Measurements from ENCODE around the gene TSEN54. TPM values are rescaled to one million over a fixed set of nuclear protein-coding genes. Genes with fewer than 3 reads are reported as not detected.

TSEN54 gene
- total and polyA plus RNA-seq, 9 donors: 11.3 to 35.0 (median 18.8) TPM

GRCh38 chr17:75521951-75522727 lies 5.8 kb downstream of the TSEN54 start:
- Histone ChIP-seq H3K4me1 (ENCODE audit: insufficient read depth) (peaks cover 5% of the 10 kb centered on the region), H3K9me3 (no peaks in the 10 kb centered on the region), H3K27me3 (no peaks in the 10 kb centered on the region), H3K27ac (no peak overlapping the region), H3K36me3 (no peaks in the 10 kb centered on the region), H3K4me3 (no peak overlapping the region)
- intact Hi-C loops (cut with DNase I): no loop called here
- no peak for DNase-seq
- TF ChIP-seq CTCF (IDR thresholded peaks at IDR 0.05): no peak
- TF ChIP-seq EP300 (IDR thresholded peaks at IDR 0.05): no peak
- TF ChIP-seq POLR2A (IDR thresholded peaks at IDR 0.05): no peak
- 87 to 92% (median 88%) methylated on average over 30 to 33 of the region's 33 CpGs for WGBS, 3 donors

GRCh38 chr17:75523647-75524046 lies 7.3 kb downstream of the TSEN54 start:
- 88 to 92% (median 89%) methylated on average over 7 of the region's 7 CpGs for WGBS, 3 donors
- no peak overlapping the region for H3K27ac ChIP-seq
- no peaks in the 10 kb centered on the region for H3K4me1 ChIP-seq (ENCODE audit: insufficient read depth)
- no peak overlapping the region for H3K4me3 ChIP-seq
- intact Hi-C loops (cut with DNase I): no loop called here
- DNase-seq: no peak
- no peaks in the 10 kb centered on the region for H3K27me3 ChIP-seq
- no peak for TF ChIP-seq EP300 (IDR thresholded peaks at IDR 0.05)
- no peak for TF ChIP-seq CTCF (IDR thresholded peaks at IDR 0.05)
- TF ChIP-seq POLR2A (IDR thresholded peaks at IDR 0.05): no peak
- no peaks in the 10 kb centered on the region for H3K9me3 ChIP-seq
- H3K36me3 ChIP-seq: no peaks in the 10 kb centered on the region

- Histone ChIP-seq H3K27ac (peak overlapping the region in 1 of 2 donors; percentile 71), H3K9me3 (no peaks in the 10 kb centered on the region), H3K36me3 (no peaks in the 10 kb centered on the region), H3K4me3 (peak overlapping the region; percentile 75), H3K4me1 (ENCODE audit: insufficient read depth) (no peaks in the 10 kb centered on the region), H3K27me3 (no peaks in the 10 kb centered on the region)
- 23 to 30% (median 24%) methylated on average over 21 to 24 of the region's 24 CpGs for WGBS, 3 donors
- intact Hi-C loops (cut with DNase I): no loop called here
- no peak for DNase-seq
- TF ChIP-seq EP300 (IDR thresholded peaks at IDR 0.05): no peak
- no peak for TF ChIP-seq POLR2A (IDR thresholded peaks at IDR 0.05)
- no peak for TF ChIP-seq CTCF (IDR thresholded peaks at IDR 0.05)
Observed at GRCh38 chr17:75524269-75524969, 8.1 kb downstream of the TSEN54 start.

- Histone ChIP-seq H3K4me1 (ENCODE audit: insufficient read depth) (no peaks in the 10 kb centered on the region), H3K27ac (peak within 1 kb of the TSS in 1 of 2 donors; percentile 71), H3K9me3 (no peaks in the 10 kb centered on the region), H3K36me3 (no peaks in the 10 kb centered on the region), H3K4me3 (peak within 1 kb of the TSS; percentile 75), H3K27me3 (no peaks in the 10 kb centered on the region)
- peak; percentile 70 to 82 (median 77) for DNase-seq
- TF ChIP-seq CTCF (IDR thresholded peaks at IDR 0.05) (peak; percentile 24 to 43 (median 33)), EP300 (IDR thresholded peaks at IDR 0.05) (no peak), POLR2A (IDR thresholded peaks at IDR 0.05) (peak; percentile 29)
- WGBS, 3 donors: 0 to 1% (median 0%) methylated on average over 53 to 108 of the region's 108 CpGs
- intact Hi-C loops (cut with DNase I): loop anchor here in 1 of 4 donors (5.0 kb wide), 1 partner anchor 62 kb away; the partner anchor contains the start of gene MYO15B
Observed at GRCh38 chr17:75524970-75525805, 8.9 kb downstream of the TSEN54 start, which contains the start of gene LLGL2. Gene LLGL2, plus strand, starts transcription at chr17:75525697. Its CDS starts 17,730 bp downstream, at chr17:75543427.
